Kidney (tissue), 14 donors: Measurements from ENCODE around the gene UBALD1. TPM values are rescaled to one million over a fixed set of nuclear protein-coding genes. Genes with fewer than 3 reads are reported as not detected.

ENCODE experiments used
- DNase-seq, 5 donors: peaks; one replicate each; pipeline ENCODE4 v3.0.0-alpha.2; 2013 to 2020
- FAIRE-seq: peaks from 2 replicates; lab custom pipeline; 2012; peaks lifted over from hg19 to GRCh38; lab: Jason Lieb, UNC
- H3K27ac ChIP-seq, 2 donors: one replicate each; pipeline ENCODE4 v1.7.0; 2013; ENCODE audit warnings: low read depth in 2 of 2, low read length in 2 of 2, inconsistent platforms in 1 of 2
- H3K27me3 ChIP-seq: one replicate; pipeline ENCODE4 v1.7.1; 2013; ENCODE audit warnings: low read length, inconsistent platforms; ENCODE audit not compliant: control insufficient read depth, insufficient read depth
- H3K36me3 ChIP-seq, 3 donors: one replicate each; pipeline versions ENCODE4 v1.7.0 to v1.7.1; 2013; ENCODE audit warnings: low read length in 3 of 3, control low read depth in 1 of 3, inconsistent platforms in 1 of 3; ENCODE audit not compliant: insufficient read depth in 3 of 3, control insufficient read depth in 2 of 3
- H3K4me1 ChIP-seq, 3 donors: one replicate each; pipeline versions ENCODE4 v1.7.0 to v1.7.1; 2013; ENCODE audit warnings: low read length in 3 of 3, inconsistent platforms in 1 of 3, low read depth in 1 of 3; ENCODE audit not compliant: control insufficient read depth in 2 of 3, insufficient read depth in 2 of 3
- H3K4me3 ChIP-seq, 3 donors: one replicate each; pipeline versions ENCODE4 v1.7.0 to v1.8.1; 2013; ENCODE audit warnings: low read length in 3 of 3, control low read depth in 1 of 3, inconsistent platforms in 1 of 3
- H3K9ac ChIP-seq, 3 donors: one replicate each; pipeline versions ENCODE4 v1.7.0 to v1.7.1; 2013; ENCODE audit warnings: low read length in 3 of 3, control low read depth in 1 of 3, inconsistent platforms in 1 of 3
- H3K9me3 ChIP-seq, 3 donors: one replicate each; pipeline versions ENCODE4 v1.7.0 to v1.7.1; 2013; ENCODE audit warnings: low read length in 3 of 3, control low read depth in 1 of 3, inconsistent platforms in 1 of 3; ENCODE audit not compliant: control insufficient read depth in 2 of 3, insufficient read depth in 1 of 3
- CTCF ChIP-seq: IDR thresholded peaks from 3 replicates; pipeline ENCODE4 v1.5.1; 2012; ENCODE audit warnings: mild to moderate bottlenecking, moderate library complexity, borderline replicate concordance; ENCODE audit not compliant: insufficient read depth; ENCODE audit errors: extremely low read depth
- intact Hi-C: fragments of 100-400 bp; cut with DNase I; formaldehyde crosslinking; loops from one replicate; pipeline ENCODE4 v1.11.1; 2022
- polyA plus RNA-seq: library from polyadenylated mRNA; stranded (reverse); fragments of 350-450 nt; fragmentation: Illumina TruSeq; extraction: RNeasy Lipid Tissue Mini Kit (QIAGEN cat#74804); gene quantifications from one replicate; pipeline ENCODE4 v1.2.3, GENCODE V29; 2014; ENCODE audit warnings: low read depth, low replicate concordance; ENCODE audit not compliant: insufficient read depth
- total RNA-seq: library from RNA; stranded (reverse); fragmentation: NEBNext Ultra II Directional; extraction: Animal tissue kit (Norgen Biotek cat#: 25700); gene quantifications from one replicate; pipeline ENCODE4 v1.2.1, GENCODE V29; 2021
- donor health status: control.
- donor health status: control.
- donor health status: control.
- donor health status: control.
- donor health status: control.
- donor health status: DM: yes; HTN: yes; CAD: no.
- donor health status: Normal renal cell carcinoma (clear cell type).

UBALD1 gene
- total and polyA plus RNA-seq, 2 donors from 2014 or later, result 31.8 to 38.3 TPM

GRCh38 chr16:4636196-4636595, 21.5 kb upstream of the UBALD1 start:
- Histone ChIP-seq H3K27me3 (no peaks in the 10 kb centered on the region), H3K4me3 (no peak overlapping the region), H3K27ac (no peak overlapping the region), H3K36me3 (peaks cover 0 to 3% (median 0%) of the 10 kb centered on the region in 3 donors), H3K9me3 (peaks cover 0 to 2% (median 0%) of the 10 kb centered on the region in 3 donors), H3K9ac (no peak overlapping the region), H3K4me1 (no peaks in the 10 kb centered on the region)
- no peak for TF ChIP-seq CTCF
- intact Hi-C loops, result no loop called here
- FAIRE-seq (no peak), DNase-seq (no peak)

GRCh38 chr16:4634768-4635167, 20.1 kb upstream of the UBALD1 start:
- Histone ChIP-seq H3K4me3 (no peak overlapping the region), H3K4me1 (no peaks in the 10 kb centered on the region), H3K9ac (no peak overlapping the region), H3K9me3 (peaks cover 0 to 2% (median 0%) of the 10 kb centered on the region in 3 donors), H3K36me3 (peaks cover 0 to 3% (median 0%) of the 10 kb centered on the region in 3 donors), H3K27me3 (no peaks in the 10 kb centered on the region), H3K27ac (no peak overlapping the region)
- FAIRE-seq, result no peak
- no peak for TF ChIP-seq CTCF
- intact Hi-C loops, result no loop called here
- no peak for DNase-seq

- Histone ChIP-seq H3K36me3 (peaks cover 0 to 3% (median 0%) of the 10 kb centered on the region in 3 donors), H3K4me3 (no peak overlapping the region), H3K27ac (no peak overlapping the region), H3K27me3 (no peaks in the 10 kb centered on the region), H3K9ac (no peak overlapping the region), H3K9me3 (peaks cover 0 to 2% (median 0%) of the 10 kb centered on the region in 3 donors), H3K4me1 (no peaks in the 10 kb centered on the region)
- DNase-seq, result no peak
- intact Hi-C loops, result no loop called here
- FAIRE-seq, result no peak
- TF ChIP-seq CTCF, result no peak
Measured at GRCh38 chr16:4633910-4634635, 19.4 kb upstream of the UBALD1 start.
